Skeletal muscle tissue (tissue), 4 donors: ENCODE data around the gene SYTL5. TPM values are rescaled to one million over a fixed set of nuclear protein-coding genes. Genes with fewer than 3 reads are reported as not detected.

Experiments used
- H3K27ac ChIP-seq: one replicate; pipeline ENCODE4 v1.7.0; 2013; ENCODE audit warnings: mild to moderate bottlenecking, low read depth, low read length, inconsistent platforms
- H3K27me3 ChIP-seq, 3 donors: one replicate each; pipeline ENCODE4 v1.7.0; 2013; ENCODE audit warnings: low read length in 3 of 3; ENCODE audit not compliant: control insufficient read depth in 3 of 3, insufficient read depth in 3 of 3
- H3K36me3 ChIP-seq, 3 donors: one replicate each; pipeline ENCODE4 v1.7.0; 2013; ENCODE audit warnings: low read length in 3 of 3; ENCODE audit not compliant: control insufficient read depth in 3 of 3, insufficient read depth in 3 of 3
- H3K4me1 ChIP-seq, 3 donors: one replicate each; pipeline ENCODE4 v1.7.0; 2013; ENCODE audit warnings: low read length in 3 of 3, mild to moderate bottlenecking in 3 of 3; ENCODE audit not compliant: control insufficient read depth in 3 of 3, insufficient read depth in 3 of 3
- H3K4me3 ChIP-seq, 3 donors: one replicate each; pipeline ENCODE4 v1.7.0; 2013; ENCODE audit warnings: low read length in 3 of 3
- H3K9ac ChIP-seq, 3 donors: one replicate each; pipeline ENCODE4 v1.7.0; 2013; ENCODE audit warnings: low read length in 3 of 3, mild to moderate bottlenecking in 3 of 3, moderate library complexity in 2 of 3, low read depth in 1 of 3
- H3K9me3 ChIP-seq, 3 donors: one replicate each; pipeline ENCODE4 v1.7.0; 2013; ENCODE audit warnings: low read length in 3 of 3; ENCODE audit not compliant: control insufficient read depth in 3 of 3
- total RNA-seq: library from RNA; depleted of rRNA; stranded (reverse); fragments of >200 nt; gene quantifications from one replicate; pipeline ENCODE4 v1.2.3, GENCODE V29; 2014
- donor health status: Osteomylitis.

SYTL5 gene
- total RNA-seq, 1 donor from 2014 or later: not detected

DNA sequence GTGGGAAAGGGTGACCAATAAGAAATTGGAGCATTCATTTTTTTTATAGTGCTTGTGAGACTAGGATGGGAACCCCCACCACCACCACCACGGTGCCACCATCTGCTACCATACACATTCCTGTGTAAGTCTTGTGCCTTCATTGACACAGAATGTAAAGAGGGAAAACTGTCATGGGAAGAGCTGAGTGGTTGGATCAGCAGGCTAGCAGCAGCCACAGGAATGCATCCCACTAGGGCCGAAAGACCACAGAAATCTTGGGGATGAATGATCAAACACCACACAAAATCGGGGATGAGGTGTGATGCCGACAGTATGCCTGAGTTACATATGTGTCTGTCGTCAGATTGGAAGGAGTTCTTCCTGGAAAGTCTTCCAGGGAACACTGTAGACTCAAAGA, 145.1 kb downstream of the SYTL5 start:
- Histone ChIP-seq H3K27me3 (peaks cover 0 to 5% (median 0%) of the 10 kb centered on the region in 3 donors), H3K36me3 (no peaks in the 10 kb centered on the region), H3K27ac (no peak overlapping the region), H3K4me1 (no peaks in the 10 kb centered on the region), H3K9ac (no peak overlapping the region), H3K4me3 (no peak overlapping the region), H3K9me3 (no peaks in the 10 kb centered on the region)

GRCh38 chrX:38154340-38154739, 148.0 kb downstream of the SYTL5 start:
- peaks cover 0 to 5% (median 0%) of the 10 kb centered on the region in 3 donors for H3K27me3 ChIP-seq

DNA sequence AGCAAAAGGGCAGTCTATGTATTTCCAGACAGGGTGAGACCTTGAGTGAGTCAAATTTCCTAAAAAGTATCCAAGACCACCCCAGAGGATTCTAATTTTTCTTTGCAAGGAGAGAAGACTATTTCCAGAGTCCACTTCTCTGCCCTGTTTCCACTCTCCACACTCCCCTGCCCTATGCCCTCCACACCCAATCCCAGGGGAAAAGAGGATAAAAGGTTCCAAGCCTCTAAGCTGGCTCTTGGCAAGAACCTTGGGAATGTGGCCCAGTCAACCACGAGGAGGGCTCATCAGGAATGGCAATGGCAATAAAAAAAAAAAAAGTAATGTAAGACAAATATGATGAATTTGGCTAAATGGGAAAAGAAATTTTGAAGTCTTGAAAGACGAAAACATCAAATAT, 148.5 kb downstream of the SYTL5 start:
- no peaks in the 10 kb centered on the region for H3K9me3 ChIP-seq
- H3K4me3 ChIP-seq: no peak overlapping the region
- H3K9ac ChIP-seq: no peak overlapping the region

More at GRCh38 chrX:38154340-38154739, 148.0 kb downstream of the SYTL5 start:
- no peaks in the 10 kb centered on the region for H3K4me1 ChIP-seq
- no peak overlapping the region for H3K4me3 ChIP-seq
- no peak overlapping the region for H3K9ac ChIP-seq
- no peaks in the 10 kb centered on the region for H3K36me3 ChIP-seq
- H3K27ac ChIP-seq: no peak overlapping the region
- no peaks in the 10 kb centered on the region for H3K9me3 ChIP-seq

GRCh38 chrX:38156838-38157237, 150.5 kb downstream of the SYTL5 start:
- H3K27ac ChIP-seq: no peak overlapping the region
- H3K27me3 ChIP-seq: no peaks in the 10 kb centered on the region

More for the DNA sequence above, 148.5 kb downstream of the SYTL5 start:
- Histone ChIP-seq H3K27ac (no peak overlapping the region), H3K36me3 (no peaks in the 10 kb centered on the region), H3K4me1 (no peaks in the 10 kb centered on the region), H3K27me3 (peaks cover 0 to 5% (median 0%) of the 10 kb centered on the region in 3 donors)

GRCh38 chrX:38163193-38163592, 156.8 kb downstream of the SYTL5 start:
- Histone ChIP-seq H3K9ac (no peak overlapping the region), H3K9me3 (no peaks in the 10 kb centered on the region), H3K4me3 (no peak overlapping the region), H3K27ac (no peak overlapping the region), H3K36me3 (no peaks in the 10 kb centered on the region), H3K4me1 (no peaks in the 10 kb centered on the region), H3K27me3 (no peaks in the 10 kb centered on the region)

More at GRCh38 chrX:38156838-38157237, 150.5 kb downstream of the SYTL5 start:
- Histone ChIP-seq H3K4me1 (no peaks in the 10 kb centered on the region), H3K4me3 (no peak overlapping the region), H3K9ac (no peak overlapping the region), H3K36me3 (no peaks in the 10 kb centered on the region), H3K9me3 (no peaks in the 10 kb centered on the region)

- Histone ChIP-seq H3K9ac (no peak overlapping the region), H3K36me3 (no peaks in the 10 kb centered on the region), H3K27ac (no peak overlapping the region), H3K4me3 (no peak overlapping the region), H3K9me3 (no peaks in the 10 kb centered on the region), H3K27me3 (no peaks in the 10 kb centered on the region), H3K4me1 (no peaks in the 10 kb centered on the region)
These were observed 158.7 kb downstream of the SYTL5 start for GRCh38 chrX:38165023-38165422.

DNA sequence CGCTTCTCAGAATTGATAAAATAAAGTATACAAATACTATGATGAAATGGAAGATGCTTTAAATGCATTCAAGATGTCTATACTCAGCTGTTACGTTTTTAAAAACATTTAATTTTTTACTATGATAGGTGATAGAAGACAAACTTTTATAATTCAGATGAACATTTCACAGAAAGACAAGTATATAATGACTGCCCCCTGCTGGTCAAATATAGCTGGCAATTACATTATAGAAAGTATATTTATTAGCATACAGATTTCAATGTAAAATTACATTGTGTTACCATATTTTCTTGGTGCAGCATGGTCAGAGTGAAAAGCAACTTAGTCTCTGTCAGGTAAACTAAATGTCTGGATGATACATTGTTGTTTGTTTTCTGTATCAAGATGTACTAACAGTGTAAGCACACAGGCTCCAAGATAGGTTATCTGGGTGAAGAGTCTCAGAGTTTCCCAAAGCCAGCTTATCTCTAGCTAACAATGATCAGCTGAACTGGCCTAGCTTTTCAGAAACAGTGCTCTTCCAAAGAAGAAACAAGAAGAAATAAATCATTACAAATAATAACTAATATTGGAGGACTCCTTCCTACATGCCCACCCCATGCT, 160.2 kb downstream of the SYTL5 start:
- Histone ChIP-seq H3K4me1 (no peaks in the 10 kb centered on the region), H3K9me3 (no peaks in the 10 kb centered on the region), H3K27ac (no peak overlapping the region), H3K36me3 (no peaks in the 10 kb centered on the region), H3K27me3 (no peaks in the 10 kb centered on the region), H3K9ac (no peak overlapping the region), H3K4me3 (no peak overlapping the region)

DNA sequence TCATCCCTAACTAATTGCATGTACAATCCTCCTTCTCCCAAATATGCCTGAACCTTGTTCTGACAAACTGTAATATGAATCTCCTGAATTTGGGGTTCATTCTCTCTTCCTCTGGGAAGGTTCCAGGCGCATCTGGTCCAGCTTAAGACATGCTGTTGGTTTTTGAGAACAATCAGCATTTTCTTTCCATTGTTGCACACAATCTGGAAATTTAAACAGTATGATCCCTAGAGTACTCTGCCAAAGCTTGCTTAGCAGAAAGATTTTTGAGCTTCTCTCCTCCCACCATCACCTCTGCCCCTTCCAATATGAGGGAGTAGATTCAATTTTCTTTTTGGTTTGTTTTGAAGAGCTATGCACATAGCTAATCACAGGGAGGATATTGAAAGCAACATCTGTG, 164.2 kb downstream of the SYTL5 start:
- no peaks in the 10 kb centered on the region for H3K4me1 ChIP-seq
- no peak overlapping the region for H3K9ac ChIP-seq
- no peak overlapping the region for H3K27ac ChIP-seq
- H3K27me3 ChIP-seq: no peaks in the 10 kb centered on the region
- no peak overlapping the region for H3K4me3 ChIP-seq
- no peaks in the 10 kb centered on the region for H3K36me3 ChIP-seq
- H3K9me3 ChIP-seq: no peaks in the 10 kb centered on the region

- Histone ChIP-seq H3K4me3 (no peak overlapping the region), H3K36me3 (no peaks in the 10 kb centered on the region), H3K4me1 (no peaks in the 10 kb centered on the region), H3K9ac (no peak overlapping the region), H3K9me3 (no peaks in the 10 kb centered on the region), H3K27ac (no peak overlapping the region), H3K27me3 (no peaks in the 10 kb centered on the region)
These were observed 166.2 kb downstream of the SYTL5 start for GRCh38 chrX:38172596-38172995.

- no peak overlapping the region for H3K9ac ChIP-seq
- H3K27me3 ChIP-seq: peaks cover 0 to 4% (median 0%) of the 10 kb centered on the region in 3 donors
- H3K27ac ChIP-seq: no peak overlapping the region
- H3K36me3 ChIP-seq: no peaks in the 10 kb centered on the region
- H3K4me3 ChIP-seq: no peak overlapping the region
- no peaks in the 10 kb centered on the region for H3K9me3 ChIP-seq
- no peaks in the 10 kb centered on the region for H3K4me1 ChIP-seq
These were observed 168.8 kb downstream of the SYTL5 start for GRCh38 chrX:38175139-38175538.
